Hepatocyte (in vitro differentiated cells): ENCODE results near the gene ANTXR2.

Experiments used
- CTCF ChIP-seq: fragments of 200-600 bp; sonication (generic); IDR thresholded peaks from 2 replicates; pipeline ENCODE4 v1.5.1; 2016; ENCODE audit warnings: antibody characterized with exemption, mild to moderate bottlenecking; ENCODE audit not compliant: poor library complexity
- EZH2 ChIP-seq: fragments of 200-600 bp; sonication (generic); IDR thresholded peaks from 2 replicates; pipeline ENCODE4 v1.6.1; 2016; ENCODE audit warnings: antibody characterized with exemption, mild to moderate bottlenecking, borderline replicate concordance

- TF ChIP-seq CTCF = no peak
- TF ChIP-seq EZH2 = no peak
Measured at GRCh38 chr4:79893456-79893855, 179.6 kb downstream of the ANTXR2 start.
